Activated B cell treated with CpG ODN at 0.5 μM for 24 hours (primary cell): ENCODE results near the gene HMOX2. TPM values are rescaled to one million over a fixed set of nuclear protein-coding genes. Genes with fewer than 3 reads are reported as not detected.

Experiments
- ATAC-seq: fragments of 200-7000 bp; cut with Tn5 transposase; one replicate; pipeline ENCODE4 v1.10.0; 2021; ENCODE audit warnings: low read depth, mild to moderate bottlenecking, moderate library complexity
- CTCF ChIA-PET: fragments of 350-600 bp; sonication (Branson Sonifier 250); formaldehyde crosslinking; loops from one replicate; lab custom pipeline; 2021; ENCODE audit warnings: antibody characterized with exemption; lab: Charles Lee
- POLR2A ChIA-PET: fragments of 350-600 bp; sonication (Branson Sonifier 250); formaldehyde crosslinking; loops from one replicate; lab custom pipeline; 2021; ENCODE audit warnings: antibody characterized with exemption; lab: Charles Lee
- DNase-seq: peaks from one replicate; pipeline ENCODE4 v3.0.0; 2022
- H3K27ac Mint-ChIP-seq: one replicate; pipeline ENCODE4 v1.8.0; 2020; ENCODE audit warnings: mixed read lengths
- H3K27me3 Mint-ChIP-seq: one replicate; pipeline ENCODE4 v1.8.0; 2021; ENCODE audit warnings: mixed read lengths
- H3K36me3 Mint-ChIP-seq: one replicate; pipeline ENCODE4 v1.8.0; 2021; ENCODE audit warnings: low read depth, mixed read lengths
- H3K4me1 Mint-ChIP-seq: one replicate; pipeline ENCODE4 v1.8.0; 2021; ENCODE audit warnings: mixed read lengths
- H3K4me3 Mint-ChIP-seq: one replicate; pipeline ENCODE4 v1.8.0; 2020; ENCODE audit warnings: mild to moderate bottlenecking, mixed read lengths
- H3K9me3 Mint-ChIP-seq: one replicate; pipeline ENCODE4 v1.8.0; 2020; ENCODE audit warnings: mixed read lengths
- intact Hi-C: fragments of 100-400 bp; cut with micrococcal nuclease; formaldehyde crosslinking; loops from one replicate; pipeline ENCODE4 v1.15.1; 2024
- total RNA-seq: library from RNA; stranded (reverse); gene quantifications from 2 replicates; pipeline ENCODE4 v1.2.3, GENCODE V29; 2022
- TF ChIP-seq, protein P1 (sequence below): fragments of 200-600 bp; IDR thresholded peaks from one replicate; pipeline ENCODE4 v1.8.0; 2022; ENCODE audit warnings: antibody characterized with exemption, mild to moderate bottlenecking

HMOX2 gene
- total RNA-seq, 1 donor from 2014 or later, result 32.1 TPM

DNA sequence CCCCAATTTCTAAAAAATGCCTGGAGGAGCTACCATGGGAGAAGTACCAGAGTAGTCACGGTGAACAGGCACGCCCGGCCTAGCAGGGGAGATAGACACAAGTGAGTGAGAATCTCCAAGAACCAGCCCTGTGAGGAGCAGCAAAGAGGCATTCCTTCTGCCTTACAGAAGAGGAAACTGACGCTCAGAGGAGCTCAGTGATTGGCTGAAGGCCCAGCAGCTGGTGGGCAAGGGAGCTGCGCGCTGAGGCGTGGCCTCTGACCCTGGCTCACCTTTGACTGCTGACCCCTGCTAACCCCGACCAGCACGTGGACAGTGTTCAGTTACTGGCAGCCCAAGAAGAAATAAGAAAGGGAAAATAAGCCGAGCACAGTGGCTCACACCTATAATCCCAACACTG, 81.8 kb downstream of the HMOX2 start:
- TF ChIP-seq, protein P1, sequence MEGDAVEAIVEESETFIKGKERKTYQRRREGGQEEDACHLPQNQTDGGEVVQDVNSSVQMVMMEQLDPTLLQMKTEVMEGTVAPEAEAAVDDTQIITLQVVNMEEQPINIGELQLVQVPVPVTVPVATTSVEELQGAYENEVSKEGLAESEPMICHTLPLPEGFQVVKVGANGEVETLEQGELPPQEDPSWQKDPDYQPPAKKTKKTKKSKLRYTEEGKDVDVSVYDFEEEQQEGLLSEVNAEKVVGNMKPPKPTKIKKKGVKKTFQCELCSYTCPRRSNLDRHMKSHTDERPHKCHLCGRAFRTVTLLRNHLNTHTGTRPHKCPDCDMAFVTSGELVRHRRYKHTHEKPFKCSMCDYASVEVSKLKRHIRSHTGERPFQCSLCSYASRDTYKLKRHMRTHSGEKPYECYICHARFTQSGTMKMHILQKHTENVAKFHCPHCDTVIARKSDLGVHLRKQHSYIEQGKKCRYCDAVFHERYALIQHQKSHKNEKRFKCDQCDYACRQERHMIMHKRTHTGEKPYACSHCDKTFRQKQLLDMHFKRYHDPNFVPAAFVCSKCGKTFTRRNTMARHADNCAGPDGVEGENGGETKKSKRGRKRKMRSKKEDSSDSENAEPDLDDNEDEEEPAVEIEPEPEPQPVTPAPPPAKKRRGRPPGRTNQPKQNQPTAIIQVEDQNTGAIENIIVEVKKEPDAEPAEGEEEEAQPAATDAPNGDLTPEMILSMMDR, result no peak
- Mint-ChIP-seq H3K4me1 (no peaks in the 10 kb centered on the region), H3K27me3 (peaks cover 6% of the 10 kb centered on the region), H3K36me3 (no peaks in the 10 kb centered on the region), H3K9me3 (no peaks in the 10 kb centered on the region), H3K4me3 (no peak overlapping the region), H3K27ac (no peak overlapping the region)
- DNase-seq (no peak), ATAC-seq (no peak)
- POLR2A ChIA-PET, result no interaction called here
- CTCF ChIA-PET, result no interaction called here
- intact Hi-C loops, result no loop called here

Other genes starting within 250 kb of the HMOX2 start
- gene SRL, start 234.3 kb upstream of the HMOX2 start, total RNA-seq, result not detected in 2 replicates
- gene TFAP4, start 203.4 kb upstream of the HMOX2 start, total RNA-seq, result 16.7 and 18.1 TPM in 2 replicates
- not detected in 2 replicates for gene GLIS2, start 160.3 kb upstream of the HMOX2 start, total RNA-seq
- gene PAM16, start 125.1 kb upstream of the HMOX2 start, total RNA-seq, result 42.4 and 58.1 TPM in 2 replicates
- 0.11 and 0.15 TPM in 2 replicates for gene VASN, start 104.5 kb upstream of the HMOX2 start, total RNA-seq
- 74.6 and 86.6 TPM in 2 replicates for gene CORO7, start 59.8 kb upstream of the HMOX2 start, total RNA-seq
- gene DNAJA3, start 50.5 kb upstream of the HMOX2 start, total RNA-seq, result 55.3 and 62.6 TPM in 2 replicates
- 30.0 and 42.4 TPM in 2 replicates for gene NMRAL1, start 1.8 kb upstream of the HMOX2 start, total RNA-seq
- 12.5 and 12.9 TPM in 2 replicates for gene CDIP1, start 62.4 kb downstream of the HMOX2 start, total RNA-seq
- gene C16orf96, start 79.9 kb downstream of the HMOX2 start, total RNA-seq, result 0.13 and 0.15 TPM in 2 replicates
- gene UBALD1, start 138.5 kb downstream of the HMOX2 start, total RNA-seq, result 17.2 and 23.4 TPM in 2 replicates
- 69.6 and 88.6 TPM in 2 replicates for gene MGRN1, start 148.4 kb downstream of the HMOX2 start, total RNA-seq
- gene NUDT16L1, start 217.2 kb downstream of the HMOX2 start, total RNA-seq, result 32.0 and 32.9 TPM in 2 replicates